GM18505 (cell line): ENCODE measurements around the gene HPN.
A peak's percentile ranks its signal among the peaks of the same experiment; 100 is the strongest.

Source experiments
- ATAC-seq: cut with Tn5 transposase; IDR thresholded peaks from one replicate; pipeline ENCODE4 v1.9.1; 2021; ENCODE audit not compliant: unreplicated experiment
- POLR2A ChIP-seq: IDR thresholded peaks from 4 replicates; pipeline ENCODE4 v1.6.1; 2011; ENCODE audit warnings: borderline replicate concordance; ENCODE audit not compliant: insufficient read depth, insufficient read length; ENCODE audit errors: extremely low read depth

The HPN gene

GRCh38 chr19:35029737-35030256 is 11.7 kb upstream of the HPN start:
- ATAC-seq = no peak
- TF ChIP-seq POLR2A = peak; percentile 26

GRCh38 chr19:35030257-35031071 is 11.1 kb upstream of the HPN start, which contains the start of gene SCN1B:
Gene SCN1B (plus strand): TSS chr19:35030470. CDS start chr19:35030821, 351 bp downstream.
- ATAC-seq = no peak
- no peak for TF ChIP-seq POLR2A

GRCh38 chr19:35031072-35031881 is 10.2 kb upstream of the HPN start:
- no peak for ATAC-seq

GRCh38 chr19:35032356-35032865 is 9.1 kb upstream of the HPN start:
- no peak for TF ChIP-seq POLR2A
- ATAC-seq = no peak

More at GRCh38 chr19:35031072-35031881, 10.2 kb upstream of the HPN start:
- TF ChIP-seq POLR2A = no peak

GRCh38 chr19:35033067-35034004 is 8.2 kb upstream of the HPN start:
- no peak for ATAC-seq
- no peak for TF ChIP-seq POLR2A

- no peak for TF ChIP-seq POLR2A
- no peak for ATAC-seq
These were observed 7.5 kb upstream of the HPN start for GRCh38 chr19:35034005-35034502.

- TF ChIP-seq POLR2A = no peak
- ATAC-seq = no peak
These were observed 6.7 kb upstream of the HPN start for GRCh38 chr19:35034588-35035382.

DNA sequence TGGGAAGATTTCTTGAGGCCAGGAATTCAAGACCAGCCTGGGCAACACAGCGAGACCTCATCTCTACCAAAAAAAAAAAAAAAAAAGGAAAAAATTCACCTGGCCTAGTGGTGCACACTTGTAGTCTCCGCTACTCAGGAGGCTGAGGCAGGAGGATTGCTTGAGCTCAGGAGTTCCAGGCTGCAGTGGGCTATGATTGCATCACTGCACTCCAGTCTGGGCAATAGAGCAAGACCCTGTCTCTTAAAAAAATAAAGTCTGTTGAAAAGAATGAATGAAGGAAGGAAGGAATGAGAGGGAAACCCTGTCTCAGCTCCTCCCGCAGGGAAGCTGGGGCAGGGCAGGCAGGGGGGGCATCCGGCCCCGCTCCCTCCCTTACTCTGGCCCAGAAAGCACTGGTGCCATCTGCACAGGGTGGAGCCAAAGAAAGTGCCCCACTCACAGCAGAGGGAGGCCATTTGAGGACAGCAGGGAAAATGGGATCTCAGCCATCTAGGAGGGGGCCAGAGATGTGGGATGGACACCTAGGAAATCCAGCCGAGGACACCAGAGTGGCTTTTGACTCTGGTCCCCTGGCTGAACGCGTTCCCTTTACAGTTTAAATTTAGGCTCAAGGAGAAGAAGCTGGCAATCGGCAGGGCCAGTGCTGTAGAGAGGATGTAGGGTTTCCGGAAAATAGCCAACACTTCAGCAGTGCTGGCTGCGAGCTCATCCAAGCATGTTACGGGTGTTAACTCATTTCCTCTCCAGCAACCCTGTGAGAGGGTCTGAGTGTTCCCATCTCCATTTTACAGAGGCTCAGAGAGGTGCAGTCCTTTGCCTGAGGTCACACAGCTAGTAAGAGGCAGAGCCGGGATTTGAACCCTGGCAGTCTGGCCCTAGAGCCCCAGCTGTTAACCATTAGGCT is 3.6 kb upstream of the HPN start:
- no peak for TF ChIP-seq POLR2A

GRCh38 chr19:35038623-35039512 is 2.7 kb upstream of the HPN start:
- no peak for ATAC-seq
- no peak for TF ChIP-seq POLR2A

More for the DNA sequence above, 3.6 kb upstream of the HPN start:
- ATAC-seq = no peak

- ATAC-seq = no peak
- no peak for TF ChIP-seq POLR2A
These were observed 1.4 kb upstream of the HPN start for GRCh38 chr19:35039881-35040825.
